SKM-1 (cell line): Measurements from ENCODE around the gene FIG4.
"Not testable (repeated sequence)": the region's sequence is repeated elsewhere in the genome, so short reads cannot be mapped to it uniquely, and the experiment has no call there.

Source experiments
- DNase-seq: peaks from one replicate; lab custom pipeline; 2025; ENCODE audit not compliant: unreplicated experiment; lab: John Stamatoyannopoulos, UW

Gene FIG4

GRCh38 chr6:109690737-109691621 lies at the start of gene FIG4, which contains the start of gene AK9:
Gene FIG4, plus strand, starts transcription at chr6:109691296. Its CDS starts 140 bp downstream, at chr6:109691436.
Gene AK9, minus strand, starts transcription at chr6:109691202. Its CDS starts 15,457 bp downstream, at chr6:109675745.
- peak; percentile 84 for DNase-seq

- DNase-seq: no peak
Measured at GRCh38 chr6:109644131-109644530, 47.0 kb upstream of the FIG4 start.

GRCh38 chr6:109653264-109653663 lies 37.8 kb upstream of the FIG4 start:
- DNase-seq: no peak

DNA sequence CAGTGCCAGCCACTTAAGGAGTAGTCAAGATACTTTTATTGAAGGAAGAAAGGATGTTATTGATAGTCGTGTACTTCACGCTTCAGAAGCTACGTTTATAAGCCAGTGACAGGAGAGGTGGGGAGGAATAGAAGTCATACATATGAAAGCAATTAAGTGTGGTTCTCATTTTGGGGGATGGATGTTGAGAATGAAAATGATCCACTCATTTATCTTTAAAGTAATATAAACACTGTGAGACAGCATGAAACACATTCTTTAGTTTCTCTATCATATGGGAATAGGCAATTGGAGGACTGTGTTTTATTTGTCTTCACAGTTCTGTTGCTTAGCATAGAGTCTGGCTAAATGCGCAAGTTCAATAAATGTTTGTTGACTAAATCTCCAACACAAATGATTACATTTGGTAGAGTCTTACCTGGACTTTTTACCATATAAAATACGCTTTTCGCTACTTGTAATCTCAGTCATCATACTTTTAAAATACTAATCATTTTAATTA lies 35.3 kb upstream of the FIG4 start:
- DNase-seq: no peak

- no peak for DNase-seq
Measured at GRCh38 chr6:109660526-109661320, 30.4 kb upstream of the FIG4 start.

GRCh38 chr6:109662192-109662591 lies 28.9 kb upstream of the FIG4 start:
- no peak for DNase-seq

DNA sequence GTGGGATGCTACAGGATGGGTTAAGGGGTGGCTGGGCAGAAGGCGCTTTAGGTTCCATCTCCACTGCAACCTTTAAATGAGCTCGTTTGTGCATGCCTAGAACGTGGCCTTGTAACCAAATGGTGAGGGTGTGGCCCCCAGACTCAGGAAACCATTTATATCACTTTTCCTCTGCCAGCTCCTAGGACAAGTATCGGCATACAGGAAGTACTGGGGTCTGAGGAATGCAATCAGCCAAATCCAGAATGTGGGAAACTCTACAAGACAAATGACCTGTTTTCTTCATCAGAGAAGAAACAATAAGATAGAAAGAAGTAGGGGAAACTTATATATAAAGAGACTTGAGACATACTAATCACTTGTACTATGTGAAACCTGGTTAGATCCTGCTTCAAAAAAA lies 21.3 kb upstream of the FIG4 start:
- DNase-seq: no peak

DNA sequence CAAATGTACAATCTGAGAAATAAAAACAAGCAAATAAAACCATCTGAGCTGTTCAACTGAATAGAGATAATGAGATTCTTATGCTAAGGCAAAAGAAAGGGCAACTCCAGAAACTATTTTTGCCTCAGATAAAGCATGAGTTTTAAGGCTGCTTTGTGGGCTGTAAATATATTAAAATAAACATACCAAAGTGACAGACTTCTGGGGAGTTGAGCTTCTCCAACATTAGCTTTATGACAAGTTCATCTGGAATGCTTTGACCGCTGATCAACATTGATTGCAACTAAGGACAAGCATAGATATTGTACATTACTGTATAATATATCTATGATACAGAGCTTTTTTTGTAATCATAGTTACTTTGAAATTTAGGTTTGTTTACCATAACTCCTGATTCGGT lies 19.4 kb upstream of the FIG4 start:
- DNase-seq: no peak

DNA sequence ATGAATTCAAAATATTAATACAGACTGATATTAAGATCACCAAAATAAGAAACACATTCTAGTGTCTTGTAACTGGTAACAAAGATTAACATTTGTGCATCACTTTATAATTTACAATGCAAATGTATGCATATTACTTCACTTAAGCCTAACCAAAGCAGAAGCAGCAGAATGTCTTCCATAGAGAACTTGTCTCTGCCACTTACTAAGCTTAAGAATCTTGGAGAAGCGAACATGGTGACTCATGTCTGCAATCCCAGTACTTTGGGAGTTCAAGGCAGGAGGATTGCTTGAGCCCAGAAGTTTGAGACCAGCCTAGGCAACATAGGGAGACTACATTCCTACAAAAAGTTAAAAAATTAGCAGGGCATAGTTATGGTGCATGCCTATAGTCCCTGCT lies 18.9 kb upstream of the FIG4 start:
- DNase-seq: no peak

- DNase-seq: no peak
Measured at GRCh38 chr6:109672839-109673238, 18.3 kb upstream of the FIG4 start.

DNA sequence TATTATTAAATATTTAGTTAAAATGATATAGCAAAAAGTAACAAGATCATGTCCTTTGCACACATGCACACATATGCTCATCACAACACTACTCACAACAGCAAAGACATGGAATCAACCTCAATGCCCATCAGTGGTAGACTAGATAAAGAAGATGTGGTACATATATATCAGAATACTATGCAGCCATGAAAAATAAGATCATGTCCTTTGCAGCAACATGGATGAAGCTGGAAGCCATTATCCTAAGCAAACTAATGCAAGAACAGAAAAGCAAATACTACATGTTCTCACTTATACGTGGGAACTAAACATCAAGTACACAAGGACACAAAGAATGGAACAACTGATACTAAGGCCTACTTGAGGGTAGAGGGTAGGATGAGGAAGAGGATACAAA lies 14.4 kb upstream of the FIG4 start:
- no peak for DNase-seq

DNA sequence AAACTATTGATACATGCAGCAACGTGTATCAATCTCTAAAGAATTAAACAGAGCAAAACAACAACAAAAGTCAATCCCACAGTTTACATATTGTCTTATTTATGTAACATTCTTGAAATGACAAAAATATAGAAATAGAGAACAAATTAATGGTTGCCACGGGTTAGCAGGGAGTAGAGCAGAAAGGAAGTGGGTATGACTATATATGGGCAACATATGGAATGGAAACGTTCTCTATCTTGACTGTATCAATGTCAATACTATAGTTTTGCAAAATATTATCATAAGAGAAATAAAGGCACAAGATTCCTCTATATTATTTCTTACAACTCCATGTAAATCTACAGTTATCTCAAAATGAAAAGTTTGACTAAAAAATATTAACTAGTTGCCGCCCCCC lies 12.9 kb upstream of the FIG4 start:
- no peak for DNase-seq

GRCh38 chr6:109678661-109679505 lies 12.2 kb upstream of the FIG4 start:
- not testable (repeated sequence) for DNase-seq

DNA sequence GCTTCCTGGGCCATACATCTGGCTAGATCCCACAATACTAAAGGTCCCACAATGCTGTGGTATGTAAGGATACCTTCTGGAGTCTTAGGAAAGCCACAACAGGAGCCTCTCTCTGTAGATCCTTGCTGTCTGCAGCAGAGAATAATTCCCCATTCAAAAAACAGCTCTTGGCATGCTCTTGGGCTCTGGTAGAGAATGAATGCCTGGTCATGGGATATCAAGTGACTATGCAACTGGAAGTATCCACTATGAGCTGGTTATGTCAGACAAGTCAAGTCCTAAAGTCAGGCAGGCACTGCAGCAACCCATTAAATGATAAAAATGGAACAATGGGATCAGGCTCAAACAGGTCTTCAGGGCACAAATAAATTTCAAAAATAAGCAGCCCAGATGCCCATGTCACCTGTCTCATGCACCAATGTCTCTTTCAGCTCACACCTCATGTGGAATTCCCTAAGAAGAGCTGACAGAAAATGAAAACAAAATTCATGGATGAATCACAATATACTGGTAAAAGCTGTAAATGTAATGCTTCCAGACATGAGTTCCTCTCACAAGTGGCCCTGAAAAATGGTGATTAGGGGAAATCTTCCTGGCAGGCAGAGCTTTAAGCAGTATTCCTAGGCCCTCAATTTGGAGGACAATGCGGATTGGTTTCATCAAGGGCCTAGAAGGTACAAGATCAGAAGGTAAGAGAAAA lies 4.4 kb upstream of the FIG4 start:
- no peak for DNase-seq

GRCh38 chr6:109687271-109687761 lies 3.8 kb upstream of the FIG4 start:
- DNase-seq: no peak

DNA sequence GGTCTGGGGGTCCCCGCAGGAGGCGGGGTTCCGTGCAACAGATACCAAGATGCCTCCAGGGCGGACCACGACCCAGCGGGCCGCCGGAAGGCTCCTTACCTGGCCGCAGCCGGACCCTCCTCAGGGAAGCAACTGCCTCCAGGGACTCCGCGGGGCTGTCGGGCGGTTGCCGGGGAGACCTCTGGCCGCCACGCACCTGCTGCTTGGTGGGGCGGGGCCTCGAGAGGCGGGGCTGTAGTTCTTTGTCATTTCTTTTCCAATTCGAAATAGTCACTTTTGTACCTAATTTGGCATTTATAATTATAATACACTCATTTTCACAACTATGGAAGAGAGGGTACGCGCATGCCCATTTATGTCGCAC lies 741 bp upstream of the FIG4 start:
- DNase-seq: no peak

GRCh38 chr6:109693111-109693510 lies 2.0 kb downstream of the FIG4 start:
- peak; percentile 9 for DNase-seq

- no peak for DNase-seq
Measured at GRCh38 chr6:109695468-109695867, 4.4 kb downstream of the FIG4 start.

DNA sequence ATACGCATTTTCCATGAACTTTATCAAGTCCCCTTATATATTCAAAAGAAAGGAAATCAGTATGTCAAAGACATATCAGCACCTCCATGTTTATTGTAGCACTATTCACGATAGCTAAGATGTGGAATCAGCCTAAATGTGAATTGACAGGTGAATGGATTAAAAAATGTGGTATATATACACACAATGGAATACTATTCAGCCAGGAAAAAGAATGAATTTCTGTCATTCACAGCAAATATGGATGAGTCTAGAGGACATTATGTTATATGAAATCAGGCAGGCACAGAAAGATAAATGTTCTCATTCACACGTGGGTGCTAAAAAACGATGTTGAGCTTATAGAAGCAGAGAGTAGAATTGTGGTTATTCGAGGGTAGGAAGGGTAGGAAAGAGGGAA lies 5.3 kb downstream of the FIG4 start:
- DNase-seq: no peak

- no peak for DNase-seq
Measured at GRCh38 chr6:109701221-109701620, 10.1 kb downstream of the FIG4 start.
